ENCODE results near the gene SEBOX.

SEBOX gene

GRCh38 chr17:28363776-28364650 is 986 bp downstream of the SEBOX start:
- no peak overlapping the region for H3K4me3 ChIP-seq (ENCODE audit: low read depth, low read length)
- no peak for TF ChIP-seq ZNF18 (tag by site-specific recombination; IDR thresholded peaks at IDR 0.05)
- no peak for TF ChIP-seq KLF9 (tag by site-specific recombination; IDR thresholded peaks at IDR 0.05; ENCODE audit: low read depth)
- no peak for TF ChIP-seq RBAK (tag by site-specific recombination; IDR thresholded peaks at IDR 0.05)
- no peaks in the 10 kb centered on the region for H3K4me1 ChIP-seq (ENCODE audit: control insufficient read depth, insufficient read depth, low read length)
- CTCF ChIA-PET: interaction anchor here (0.6 kb wide), 2 partner anchors 112 to 131 kb away, joined by 3 read pairs; no protein-coding TSS in a partner anchor
- peaks cover 28 to 61% of the 10 kb centered on the region in 2 experiments for H3K36me3 ChIP-seq (ENCODE audit: control insufficient read depth in 2 of 2, insufficient read depth in 1 of 2, low read length in 2 of 2)
- no peak overlapping the region for H3K27ac ChIP-seq (ENCODE audit: extremely low read depth, low read depth, low read length)
- H3K9me3 ChIP-seq (ENCODE audit: control insufficient read depth, insufficient read depth, low read depth, low read length): no peaks in the 10 kb centered on the region
- POLR2A ChIA-PET: interaction anchor here (0.8 to 2.3 kb wide), 3 partner anchors 11 to 41 kb away, joined by 3 to 9 read pairs (median 4); partner anchors contain the start of genes IFT20 and TNFAIP1

GRCh38 chr17:28363186-28363585 is 1.8 kb downstream of the SEBOX start:
- ChIA-PET POLR2A (interaction anchor here (2.3 kb wide), 1 partner anchor 27 kb away, joined by 9 read pairs; the partner anchor contains the start of genes IFT20 and TNFAIP1), CTCF (no interaction called here)
- peaks cover 28 to 65% of the 10 kb centered on the region in 2 experiments for H3K36me3 ChIP-seq (ENCODE audit: control insufficient read depth in 2 of 2, insufficient read depth in 1 of 2, low read length in 2 of 2)
- no peak for TF ChIP-seq ZNF175 (tag by site-specific recombination; IDR thresholded peaks at IDR 0.05)
- no peak for TF ChIP-seq ZNF423 (tag by site-specific recombination; IDR thresholded peaks at IDR 0.05)
- TF ChIP-seq ZSCAN5A (tag by site-specific recombination; IDR thresholded peaks at IDR 0.05): no peak
- no peak for TF ChIP-seq ZNF449 (tag by site-specific recombination; IDR thresholded peaks at IDR 0.05)
- no peak overlapping the region for H3K4me3 ChIP-seq (ENCODE audit: low read depth, low read length)
- no peaks in the 10 kb centered on the region for H3K9me3 ChIP-seq (ENCODE audit: control insufficient read depth, insufficient read depth, low read depth, low read length)
- peaks cover 2% of the 10 kb centered on the region; the same call in 1 of the 2 replicates for H3K4me1 ChIP-seq (ENCODE audit: control insufficient read depth, insufficient read depth, low read length)
- H3K27ac ChIP-seq (ENCODE audit: extremely low read depth, low read depth, low read length): no peak overlapping the region

GRCh38 chr17:28357901-28358197 is 7.2 kb downstream of the SEBOX start:
- Histone ChIP-seq H3K27ac (ENCODE audit: extremely low read depth, low read depth, low read length) (no peak overlapping the region; the same call in 1 of the 2 replicates), H3K36me3 (ENCODE audit: control insufficient read depth in 2 of 2, insufficient read depth in 1 of 2, low read length in 2 of 2) (peaks cover 53 to 70% of the 10 kb centered on the region in 2 experiments), H3K4me3 (ENCODE audit: low read depth, low read length) (peak overlapping the region; percentile 90), H3K4me1 (ENCODE audit: control insufficient read depth, insufficient read depth, low read length) (peaks cover 6% of the 10 kb centered on the region), H3K9me3 (ENCODE audit: control insufficient read depth, insufficient read depth, low read depth, low read length) (no peaks in the 10 kb centered on the region)
- ChIA-PET CTCF (interaction anchor here (0.6 to 2.9 kb wide), 7 partner anchors 9 to 553 kb away, joined by 3 to 21 read pairs (median 8); partner anchors contain the start of genes IFT20 and TNFAIP1), POLR2A (interaction anchor here (0.6 to 7.9 kb wide), 24 partner anchors 9 to 362 kb away, joined by 3 to 122 read pairs (median 5); partner anchors contain the start of genes IFT20, PIGS, RPL23A and SARM1)
- peak; percentile 2; the same call in 1 of the 2 replicates for TF ChIP-seq ZNF394 (tag by site-specific recombination; IDR thresholded peaks at IDR 0.05; ENCODE audit: borderline replicate concordance)
- 0 out of 2 replicates have a peak, but pooled peaks have one; percentile 14 for TF ChIP-seq ZBTB10 (tag by site-specific recombination; IDR thresholded peaks at IDR 0.05)
- no peak for TF ChIP-seq ZNF514 (tag by site-specific recombination; IDR thresholded peaks at IDR 0.05)
- TF ChIP-seq ZNF488 (tag by site-specific recombination; IDR thresholded peaks at IDR 0.05): 0 out of 2 replicates have a peak, but pooled peaks have one; percentile 2
- no peak for TF ChIP-seq SP2 (tag by site-specific recombination; IDR thresholded peaks at IDR 0.05)
- no peak for TF ChIP-seq BCL6B (tag by site-specific recombination; IDR thresholded peaks at IDR 0.05)
- TF ChIP-seq ZFP37 (tag by site-specific recombination; IDR thresholded peaks at IDR 0.05): peak; percentile 27; the same call in 1 of the 2 replicates
- peak; percentile 12 for TF ChIP-seq ZNF335 (tag by site-specific recombination; conservative IDR thresholded peaks at IDR 0.05)
- TF ChIP-seq BCL11A (tag by site-specific recombination; IDR thresholded peaks at IDR 0.05; ENCODE audit: low read depth): no peak
- no peak for TF ChIP-seq ZNF791 (tag by site-specific recombination; IDR thresholded peaks at IDR 0.05)
- no peak for TF ChIP-seq ZNF561 (tag by site-specific recombination; IDR thresholded peaks at IDR 0.05; ENCODE audit: borderline replicate concordance)
- no peak for TF ChIP-seq ZNF302 (tag by site-specific recombination; IDR thresholded peaks at IDR 0.05; ENCODE audit: low read depth)

All from HEK293 (cell line).